CD4-positive, alpha-beta memory T cell (primary cell): ENCODE measurements around the gene OSGIN1. TPM values are rescaled to one million over a fixed set of nuclear protein-coding genes. Genes with fewer than 3 reads are reported as not detected.

Experiments used
- CTCF ChIA-PET: fragments of 350-600 bp; sonication (Branson Sonifier 250); formaldehyde crosslinking; loops from one replicate; lab custom pipeline; 2021; ENCODE audit warnings: inconsistent platforms; ENCODE audit not compliant: partially characterized antibody; lab: Charles Lee
- POLR2A ChIA-PET: fragments of 350-600 bp; sonication (Branson Sonifier 250); formaldehyde crosslinking; loops from one replicate; lab custom pipeline; 2021; ENCODE audit not compliant: partially characterized antibody; lab: Charles Lee
- DNase-seq, 5 donors: peaks; one replicate each; pipeline versions ENCODE4 v3.0.0 to v3.0.0-alpha.2; 2020 to 2022; ENCODE audit warnings: mixed read lengths in 1 of 5
- H3K27ac ChIP-seq: one replicate; pipeline ENCODE4 v1.7.0; 2013; ENCODE audit warnings: low read depth, low read length
- H3K27me3 ChIP-seq: 2 replicates; pipeline ENCODE4 v1.7.0; 2013; ENCODE audit warnings: mild to moderate bottlenecking, low read length, moderate library complexity; ENCODE audit not compliant: insufficient read depth
- H3K36me3 ChIP-seq: 2 replicates; pipeline ENCODE4 v1.7.0; 2013; ENCODE audit warnings: mild to moderate bottlenecking, low read length, moderate library complexity; ENCODE audit not compliant: insufficient read depth
- H3K4me1 ChIP-seq: 2 replicates; pipeline ENCODE4 v1.7.0; 2013; ENCODE audit warnings: mild to moderate bottlenecking, low read length, moderate library complexity; ENCODE audit not compliant: insufficient read depth
- H3K4me3 ChIP-seq, 2 donors: one replicate each; pipeline ENCODE4 v1.7.0; 2013; ENCODE audit warnings: low read length in 2 of 2, mild to moderate bottlenecking in 1 of 2
- H3K9me3 ChIP-seq, 2 donors: one replicate each; pipeline ENCODE4 v1.7.0; 2013; ENCODE audit warnings: low read length in 2 of 2, control low read depth in 1 of 2; ENCODE audit not compliant: control insufficient read depth in 1 of 2
- H3K27ac Mint-ChIP-seq, 7 donors: one replicate each; pipeline ENCODE4 v1.8.0; 2020 to 2021; ENCODE audit warnings: mixed read lengths in 7 of 7, mild to moderate bottlenecking in 6 of 7, inconsistent platforms in 3 of 7, moderate library complexity in 3 of 7
- H3K27me3 Mint-ChIP-seq, 2 donors: one replicate each; pipeline ENCODE4 v1.8.0; 2020 to 2021; ENCODE audit warnings: mixed read lengths in 2 of 2
- H3K36me3 Mint-ChIP-seq, 2 donors: one replicate each; pipeline ENCODE4 v1.8.0; 2020 to 2021; ENCODE audit warnings: mixed read lengths in 2 of 2, inconsistent platforms in 1 of 2, mild to moderate bottlenecking in 1 of 2
- H3K4me1 Mint-ChIP-seq, 4 donors: one replicate each; pipeline ENCODE4 v1.8.0; 2020 to 2021; ENCODE audit warnings: mixed read lengths in 4 of 4, mild to moderate bottlenecking in 1 of 4
- H3K4me3 Mint-ChIP-seq, 8 donors: one replicate each; pipeline ENCODE4 v1.8.0; 2020 to 2021; ENCODE audit warnings: mixed read lengths in 8 of 8, mild to moderate bottlenecking in 7 of 8, moderate library complexity in 6 of 8, inconsistent platforms in 3 of 8
- H3K9me3 Mint-ChIP-seq, 8 donors: one replicate each; pipeline ENCODE4 v1.8.0; 2020 to 2021; ENCODE audit warnings: mixed read lengths in 8 of 8, mild to moderate bottlenecking in 5 of 8, inconsistent platforms in 3 of 8, moderate library complexity in 1 of 8
- intact Hi-C: fragments of 100-400 bp; cut with micrococcal nuclease; formaldehyde crosslinking; loops from one replicate; pipeline ENCODE4 v1.15.1; 2023
- polyA plus RNA-seq, 2 donors: library from polyadenylated mRNA; unstranded; fragments of 300-500 nt; fragmentation: Illumina TruSeq; gene quantifications; one replicate each; pipeline ENCODE4 v1.2.3, GENCODE V29; 2021
- total RNA-seq, 2 experiments: library from RNA; stranded (reverse); gene quantifications; one replicate each; pipeline ENCODE4 v1.2.3, GENCODE V29; 2021

Gene OSGIN1, protein sequence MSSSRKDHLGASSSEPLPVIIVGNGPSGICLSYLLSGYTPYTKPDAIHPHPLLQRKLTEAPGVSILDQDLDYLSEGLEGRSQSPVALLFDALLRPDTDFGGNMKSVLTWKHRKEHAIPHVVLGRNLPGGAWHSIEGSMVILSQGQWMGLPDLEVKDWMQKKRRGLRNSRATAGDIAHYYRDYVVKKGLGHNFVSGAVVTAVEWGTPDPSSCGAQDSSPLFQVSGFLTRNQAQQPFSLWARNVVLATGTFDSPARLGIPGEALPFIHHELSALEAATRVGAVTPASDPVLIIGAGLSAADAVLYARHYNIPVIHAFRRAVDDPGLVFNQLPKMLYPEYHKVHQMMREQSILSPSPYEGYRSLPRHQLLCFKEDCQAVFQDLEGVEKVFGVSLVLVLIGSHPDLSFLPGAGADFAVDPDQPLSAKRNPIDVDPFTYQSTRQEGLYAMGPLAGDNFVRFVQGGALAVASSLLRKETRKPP
- total RNA-seq (1 to 10 TPM; 1.1 to 1.2 TPM), polyA plus RNA-seq (under 1 TPM in 1 of 2 donors, not detected in 1; 0.28 TPM)

DNA sequence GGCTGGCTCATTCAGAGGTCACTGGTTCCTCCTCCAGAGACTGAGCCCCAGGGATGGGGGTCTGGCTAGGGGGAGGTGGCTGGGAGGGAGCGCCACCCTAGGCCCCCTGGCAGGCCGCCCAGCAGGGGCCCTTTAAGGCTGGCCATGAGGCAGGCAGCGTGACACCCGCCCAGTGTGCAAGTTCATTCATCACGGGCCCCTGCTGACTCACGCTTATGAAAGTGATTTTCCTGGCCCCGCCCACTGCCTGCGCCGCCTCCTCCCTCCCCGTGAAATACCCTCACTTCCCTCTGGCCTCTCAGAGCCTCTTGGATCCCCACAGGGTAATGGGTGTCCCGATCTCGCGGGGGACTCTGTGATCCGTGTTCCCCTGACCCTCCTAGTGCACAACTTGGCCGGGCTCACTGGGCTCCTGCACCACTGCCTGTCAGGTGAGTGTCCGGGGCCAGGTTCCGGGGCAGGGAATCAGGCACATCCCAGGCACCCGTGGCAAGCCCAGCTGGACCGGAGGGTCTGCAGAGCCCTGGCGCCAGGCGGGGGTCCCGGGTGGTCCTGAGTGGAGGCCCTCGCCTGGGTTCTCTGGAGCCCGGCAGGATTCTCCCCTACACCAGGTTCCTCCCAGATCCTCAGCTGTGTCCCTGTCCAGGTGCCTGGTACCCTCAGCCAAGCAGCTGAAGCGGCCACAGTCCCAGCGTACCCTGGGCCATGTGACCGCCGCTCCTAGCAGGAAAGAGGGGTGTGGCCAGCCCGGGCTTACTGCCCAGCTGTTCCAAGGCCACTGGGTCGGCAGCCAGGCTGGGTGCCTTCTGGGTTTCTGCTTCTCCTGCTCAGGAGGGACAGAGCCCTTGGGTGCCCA, at the start of gene OSGIN1:
TSS of gene OSGIN1 (plus strand) at position 301 of the 856 bp plus-strand sequence. CDS start 4,432 bp downstream, outside the sequence.
- Histone ChIP-seq H3K4me1 (peaks cover 10% of the 10 kb centered on the region), H3K9me3 (no peaks in the 10 kb centered on the region), H3K4me3 (no peak within 1 kb of the TSS), H3K27ac (no peak within 1 kb of the TSS), H3K27me3 (no peaks in the 10 kb centered on the region), H3K36me3 (no peaks in the 10 kb centered on the region)
- Mint-ChIP-seq H3K4me1 (peaks cover 0 to 8% (median 4%) of the 10 kb centered on the region in 4 donors), H3K27ac (peak within 1 kb of the TSS in 2 of 7 donors; percentile 43 to 50), H3K9me3 (no peaks in the 10 kb centered on the region), H3K36me3 (no peaks in the 10 kb centered on the region), H3K27me3 (peaks cover 10 to 15% of the 10 kb centered on the region in 2 donors), H3K4me3 (peak within 1 kb of the TSS in 7 of 8 donors; percentile 32 to 79 (median 66))
- POLR2A ChIA-PET, result interaction anchor here (1.4 kb wide), 1 partner anchor 234 kb away, joined by 3 read pairs; no protein-coding TSS in a partner anchor
- peak in 3 of 5 donors; percentile 13 to 59 (median 21) for DNase-seq
- CTCF ChIA-PET, result interaction anchor here (1.0 kb wide), 1 partner anchor 223 kb away, joined by 3 read pairs; no protein-coding TSS in a partner anchor
- intact Hi-C loops, result no loop called here

DNA sequence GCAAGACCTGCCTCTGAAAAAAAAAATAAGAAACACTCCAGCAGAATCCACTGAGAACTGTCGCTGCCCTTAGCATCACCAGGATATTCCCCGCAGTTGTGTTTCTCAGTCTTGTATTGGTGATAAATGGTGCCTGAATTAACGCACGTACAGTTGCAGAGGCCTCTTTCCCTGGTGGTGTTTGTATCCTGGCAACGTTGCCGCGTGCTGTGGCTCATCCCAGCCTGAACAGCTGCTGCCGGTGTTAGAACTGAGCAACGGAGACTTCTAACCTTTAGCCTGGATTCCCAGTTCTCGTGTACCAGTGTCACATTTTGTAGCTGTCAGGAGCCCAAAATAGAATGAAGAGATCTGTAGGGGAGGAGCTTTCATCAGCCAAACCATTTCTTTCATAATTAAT, 49.3 kb upstream of the OSGIN1 start:
- peaks cover 17 to 50% (median 36%) of the 10 kb centered on the region in 4 donors for H3K4me1 Mint-ChIP-seq
- Histone ChIP-seq H3K4me1 (peaks cover 16% of the 10 kb centered on the region), H3K27me3 (no peaks in the 10 kb centered on the region), H3K4me3 (no peak overlapping the region), H3K27ac (no peak overlapping the region), H3K36me3 (peaks cover 9% of the 10 kb centered on the region), H3K9me3 (no peaks in the 10 kb centered on the region)
- peak overlapping the region in 1 of 7 donors; percentile 32 for H3K27ac Mint-ChIP-seq
- no peak overlapping the region for H3K4me3 Mint-ChIP-seq
- CTCF ChIA-PET, result interaction anchor here (1.8 kb wide), 1 partner anchor 24 kb away, joined by 5 read pairs; no protein-coding TSS in a partner anchor
- no peak for DNase-seq
- POLR2A ChIA-PET, result no interaction called here
- peaks cover 19 to 27% of the 10 kb centered on the region in 2 donors for H3K36me3 Mint-ChIP-seq
- intact Hi-C loops, result no loop called here
- no peaks in the 10 kb centered on the region for H3K27me3 Mint-ChIP-seq
- no peaks in the 10 kb centered on the region for H3K9me3 Mint-ChIP-seq

DNA sequence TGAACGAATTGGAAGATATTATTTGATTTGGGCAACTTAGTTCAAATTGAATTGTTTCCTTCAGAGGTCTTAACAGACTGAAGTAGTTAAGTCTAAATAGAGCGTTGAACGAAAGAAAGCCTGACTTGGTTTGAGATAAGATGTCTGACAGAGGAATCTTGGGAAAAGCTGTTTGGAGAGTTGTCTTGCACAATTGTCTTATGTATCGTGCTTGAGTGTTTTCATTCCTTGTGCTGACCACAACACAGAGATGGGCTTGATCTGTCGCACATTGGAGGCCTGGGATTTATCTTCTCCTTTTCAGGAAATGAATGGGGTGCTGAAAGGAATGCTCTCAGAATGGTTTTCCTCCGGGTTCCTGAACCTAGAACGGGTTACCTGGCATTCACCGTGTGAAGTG, 46.4 kb upstream of the OSGIN1 start:
- H3K4me3 ChIP-seq, result no peak overlapping the region
- peaks cover 28 to 43% of the 10 kb centered on the region in 2 donors for H3K36me3 Mint-ChIP-seq
- ChIA-PET POLR2A (no interaction called here), CTCF (no interaction called here)
- no peak for DNase-seq
- H3K27ac ChIP-seq, result no peak overlapping the region
- intact Hi-C loops, result no loop called here
- no peaks in the 10 kb centered on the region for H3K9me3 ChIP-seq
- H3K36me3 ChIP-seq, result peaks cover 13% of the 10 kb centered on the region
- H3K27ac Mint-ChIP-seq, result no peak overlapping the region
- H3K27me3 Mint-ChIP-seq, result no peaks in the 10 kb centered on the region
- no peaks in the 10 kb centered on the region for H3K27me3 ChIP-seq
- H3K4me1 ChIP-seq, result no peaks in the 10 kb centered on the region
- H3K4me3 Mint-ChIP-seq, result no peak overlapping the region
- H3K9me3 Mint-ChIP-seq, result no peaks in the 10 kb centered on the region
- H3K4me1 Mint-ChIP-seq, result peaks cover 7 to 29% (median 18%) of the 10 kb centered on the region in 4 donors

DNA sequence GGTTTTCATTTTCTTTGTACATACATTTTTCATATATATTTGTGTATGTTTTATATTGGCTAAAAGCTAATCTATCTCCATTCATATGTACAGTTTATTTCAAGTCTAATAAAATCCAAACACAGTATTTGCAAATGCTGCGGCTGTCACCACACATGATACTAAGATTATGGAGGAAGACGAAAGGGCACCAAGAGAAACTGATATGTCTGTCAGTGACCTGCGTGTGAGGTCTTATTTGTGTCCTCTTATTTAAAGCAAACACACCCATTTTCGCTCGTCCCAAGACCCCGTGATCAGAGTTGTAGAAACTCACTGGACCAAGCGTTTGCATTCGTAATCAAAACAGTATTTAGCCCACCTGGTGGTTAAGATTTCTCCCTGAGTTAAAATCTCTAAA, 45.9 kb upstream of the OSGIN1 start:
- H3K27ac Mint-ChIP-seq, result no peak overlapping the region
- Histone ChIP-seq H3K27me3 (no peaks in the 10 kb centered on the region), H3K4me1 (no peaks in the 10 kb centered on the region), H3K4me3 (no peak overlapping the region), H3K9me3 (no peaks in the 10 kb centered on the region), H3K27ac (no peak overlapping the region), H3K36me3 (peaks cover 17% of the 10 kb centered on the region)
- no peak overlapping the region for H3K4me3 Mint-ChIP-seq
- no peak for DNase-seq
- peaks cover 32 to 47% of the 10 kb centered on the region in 2 donors for H3K36me3 Mint-ChIP-seq
- intact Hi-C loops, result no loop called here
- ChIA-PET POLR2A (no interaction called here), CTCF (no interaction called here)
- H3K4me1 Mint-ChIP-seq, result peaks cover 5 to 25% (median 15%) of the 10 kb centered on the region in 4 donors
- no peaks in the 10 kb centered on the region for H3K9me3 Mint-ChIP-seq
- no peaks in the 10 kb centered on the region for H3K27me3 Mint-ChIP-seq

DNA sequence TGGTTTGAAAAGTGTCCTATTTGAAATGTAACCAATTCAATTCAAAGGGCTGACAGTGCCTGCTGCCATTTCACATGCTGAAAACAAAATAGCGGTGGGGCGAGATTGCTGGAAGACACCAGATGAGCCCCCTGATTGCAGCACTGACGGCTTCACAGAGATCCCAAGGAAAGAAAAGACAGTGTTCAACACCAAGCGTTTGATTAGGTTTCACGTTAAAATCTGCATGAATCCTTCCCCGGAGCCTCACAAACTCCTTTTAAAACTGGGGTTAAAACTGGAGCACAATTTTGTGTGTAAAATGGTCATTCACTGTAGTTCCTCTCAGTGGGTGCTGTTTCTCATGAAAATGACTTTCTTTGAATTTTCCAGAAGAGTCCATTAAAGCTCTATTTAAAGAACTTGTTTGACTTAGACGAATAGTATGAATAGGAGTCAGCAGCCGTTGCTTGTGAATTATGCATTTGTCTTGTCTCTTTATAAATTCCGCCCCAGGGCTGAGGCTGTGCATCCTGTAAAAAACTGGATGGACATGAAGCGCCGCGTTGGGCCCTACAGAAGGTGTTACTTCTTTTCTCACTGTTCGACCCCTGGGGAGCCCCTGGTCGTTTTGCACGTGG, 45.3 kb upstream of the OSGIN1 start:
- H3K4me1 Mint-ChIP-seq, result peaks cover 3 to 20% (median 13%) of the 10 kb centered on the region in 4 donors
- Histone ChIP-seq H3K9me3 (no peaks in the 10 kb centered on the region), H3K27ac (no peak overlapping the region), H3K36me3 (peaks cover 23% of the 10 kb centered on the region), H3K27me3 (no peaks in the 10 kb centered on the region), H3K4me1 (no peaks in the 10 kb centered on the region), H3K4me3 (no peak overlapping the region)
- intact Hi-C loops, result no loop called here
- no peak overlapping the region for H3K4me3 Mint-ChIP-seq
- H3K9me3 Mint-ChIP-seq, result no peaks in the 10 kb centered on the region
- no peak for DNase-seq
- no peak overlapping the region for H3K27ac Mint-ChIP-seq
- H3K36me3 Mint-ChIP-seq, result peaks cover 37 to 52% of the 10 kb centered on the region in 2 donors
- no peaks in the 10 kb centered on the region for H3K27me3 Mint-ChIP-seq
- ChIA-PET POLR2A (no interaction called here), CTCF (no interaction called here)

DNA sequence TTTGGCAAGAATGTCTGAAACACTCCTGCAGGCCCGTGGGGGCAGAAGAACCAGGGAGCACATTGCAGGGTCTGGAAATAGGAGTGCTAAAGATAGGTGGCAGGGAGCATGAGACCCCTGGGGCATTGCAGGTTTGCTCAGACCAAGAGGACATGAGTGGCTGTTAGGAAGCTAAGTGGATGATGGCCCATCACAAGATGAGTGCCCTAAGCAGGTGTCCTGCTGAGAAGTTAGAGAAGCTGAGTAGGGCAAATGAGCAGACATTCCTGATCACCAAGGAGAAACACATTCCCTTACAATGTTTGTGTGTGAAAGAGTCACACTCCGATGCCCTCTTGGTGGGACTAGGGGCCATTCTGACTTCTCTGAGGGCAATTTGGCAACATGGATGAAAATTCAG, 44.2 kb upstream of the OSGIN1 start:
- no peaks in the 10 kb centered on the region for H3K27me3 Mint-ChIP-seq
- intact Hi-C loops, result no loop called here
- peak overlapping the region in 1 of 7 donors; percentile 63 for H3K27ac Mint-ChIP-seq
- H3K9me3 Mint-ChIP-seq, result no peaks in the 10 kb centered on the region
- H3K27me3 ChIP-seq, result no peaks in the 10 kb centered on the region
- ChIA-PET CTCF (no interaction called here), POLR2A (no interaction called here)
- H3K27ac ChIP-seq, result no peak overlapping the region
- peaks cover 41 to 56% of the 10 kb centered on the region in 2 donors for H3K36me3 Mint-ChIP-seq
- peaks cover 31% of the 10 kb centered on the region for H3K36me3 ChIP-seq
- no peaks in the 10 kb centered on the region for H3K4me1 ChIP-seq
- H3K9me3 ChIP-seq, result no peaks in the 10 kb centered on the region
- H3K4me1 Mint-ChIP-seq, result peaks cover 2 to 12% (median 9%) of the 10 kb centered on the region in 4 donors
- no peak overlapping the region for H3K4me3 ChIP-seq
- no peak for DNase-seq
- no peak overlapping the region for H3K4me3 Mint-ChIP-seq
